Heart right ventricle (tissue), 16 donors: Measurements from ENCODE around the gene PNKD. TPM values are rescaled to one million over a fixed set of nuclear protein-coding genes. Genes with fewer than 3 reads are reported as not detected.

Experiments used
- ATAC-seq, 8 donors: fragments of 200-7000 bp; cut with Tn5 transposase; one replicate each; pipeline ENCODE4 v1.9.1; 2020; ENCODE audit warnings: mild to moderate bottlenecking in 8 of 8, moderate library complexity in 8 of 8, moderate number of reproducible peaks in 1 of 8
- DNase-seq, 2 donors: peaks; one replicate each; pipeline ENCODE4 v3.0.0-alpha.2; 2020
- H3K27ac ChIP-seq, 10 donors: fragments of 200-600 bp; sonication (generic) in 2 of 10; one replicate each; pipeline versions ENCODE4 v1.5.0 to v1.8.0; 2020 to 2022; ENCODE audit warnings: mild to moderate bottlenecking in 3 of 10
- H3K27me3 ChIP-seq, 7 donors: fragments of 200-600 bp; one replicate each; pipeline ENCODE4 v1.8.0; 2021 to 2022; ENCODE audit warnings: mild to moderate bottlenecking in 2 of 7
- H3K36me3 ChIP-seq, 9 donors: fragments of 200-600 bp; sonication (generic) in 1 of 9; one replicate each; pipeline versions ENCODE4 v1.5.0 to v1.8.0; 2020 to 2022; ENCODE audit warnings: mild to moderate bottlenecking in 2 of 9
- H3K4me1 ChIP-seq, 9 donors: fragments of 200-600 bp; sonication (generic) in 1 of 9; one replicate each; pipeline versions ENCODE4 v1.5.0 to v1.8.0; 2020 to 2022; ENCODE audit warnings: mild to moderate bottlenecking in 4 of 9
- H3K4me3 ChIP-seq, 10 donors: fragments of 200-600 bp; sonication (generic) in 2 of 10; one replicate each; pipeline versions ENCODE4 v1.5.0 to v1.8.0; 2020 to 2022; ENCODE audit warnings: mild to moderate bottlenecking in 7 of 10, moderate library complexity in 2 of 10
- H3K9me3 ChIP-seq, 11 donors: fragments of 200-600 bp in 10 of 11; sonication (generic) in 2 of 11; one replicate each; pipeline versions ENCODE4 v1.5.0 to v1.8.0; 2013 to 2022; ENCODE audit warnings: mild to moderate bottlenecking in 2 of 11, control low read depth in 1 of 11, moderate library complexity in 1 of 11
- WGBS, 2 donors: extraction: QIAGEN DNeasy Blood & Tissue Kit; methylation state at CpG; one replicate each; pipeline ENCODE4 v1.1.7; 2013; ENCODE audit warnings: inconsistent platforms in 1 of 2; 5-methylcytosine and 5-hydroxymethylcytosine counted together
- intact Hi-C, 10 donors: fragments of 100-400 bp; cut with DNase I; formaldehyde crosslinking; loops; one replicate each; pipeline versions ENCODE4 v1.11.1 to v1.14.2; 2022
- polyA plus RNA-seq, 2 donors: library from polyadenylated mRNA; stranded (reverse); fragments of 200-250 nt; gene quantifications; one replicate each; pipeline ENCODE4 v1.2.3, GENCODE V29; 2013
- total RNA-seq, 10 donors: library from RNA; stranded (reverse); fragmentation: NEBNext Ultra II Directional in 3 of 10; extraction: Animal tissue kit (Norgen Biotek cat#: 25700) in 3 of 10; gene quantifications; one replicate each; pipeline versions ENCODE4 v1.2.1 to v1.2.4, GENCODE V29; 2021 to 2023
- TF ChIP-seq, protein P1 (sequence below), 9 donors: fragments of 200-600 bp; sonication (generic) in 2 of 9; IDR thresholded peaks; one replicate each; pipeline versions ENCODE4 v1.5.0 to v1.8.0; 2021 to 2022; ENCODE audit warnings: antibody characterized with exemption in 9 of 9, mild to moderate bottlenecking in 5 of 9, moderate library complexity in 1 of 9
- donor health status: Arrhythmogenic right ventricular cardiomyopathy.
- donor health status: ischemic (EF 13 %, LVEDD 7.1; RV severe dilation, severe dysfunction).
- donor health status: healthy with polysubstance abuse.
- donor health status: DM: no; HTN: yes; CAD: no.
- donor health status: DM: no; HTN: no; CAD: no.
- donor health status: ischemic (EF 25% LVEDD 6.9; RV normal size, moderate dysfunction).
- donor health status: ischemic (EF 25% LVEDD 5.7; RV mildly dilated, moderate dysfunction).
- donor health status: healthy.
- donor health status: DM: yes; HTN: yes; CAD: no.
- donor health status: Ischemic cardiomyopathy.
- donor health status: ischemic (EF 35%, LVEDD 5.7; RV mildly dilated, moderate dysfunction).
- donor health status: nonischemic (EF 11% LVEDD 7.7; RV severe dilation, severe dysfunction).
- donor health status: DM: yes; HTN: yes; CAD: no.
- donor health status: PGD.
- donor health status: ischemic (EF 29% LVEDD 5.4; RV normal size, mild dysfunction).
- donor health status: nonischemic (EF 23%, LVEDD 6.1; RV moderate dilation, normal function).

Gene PNKD
- total and polyA plus RNA-seq, 12 donors: 56.9 to 138 (median 75.7) TPM

DNA sequence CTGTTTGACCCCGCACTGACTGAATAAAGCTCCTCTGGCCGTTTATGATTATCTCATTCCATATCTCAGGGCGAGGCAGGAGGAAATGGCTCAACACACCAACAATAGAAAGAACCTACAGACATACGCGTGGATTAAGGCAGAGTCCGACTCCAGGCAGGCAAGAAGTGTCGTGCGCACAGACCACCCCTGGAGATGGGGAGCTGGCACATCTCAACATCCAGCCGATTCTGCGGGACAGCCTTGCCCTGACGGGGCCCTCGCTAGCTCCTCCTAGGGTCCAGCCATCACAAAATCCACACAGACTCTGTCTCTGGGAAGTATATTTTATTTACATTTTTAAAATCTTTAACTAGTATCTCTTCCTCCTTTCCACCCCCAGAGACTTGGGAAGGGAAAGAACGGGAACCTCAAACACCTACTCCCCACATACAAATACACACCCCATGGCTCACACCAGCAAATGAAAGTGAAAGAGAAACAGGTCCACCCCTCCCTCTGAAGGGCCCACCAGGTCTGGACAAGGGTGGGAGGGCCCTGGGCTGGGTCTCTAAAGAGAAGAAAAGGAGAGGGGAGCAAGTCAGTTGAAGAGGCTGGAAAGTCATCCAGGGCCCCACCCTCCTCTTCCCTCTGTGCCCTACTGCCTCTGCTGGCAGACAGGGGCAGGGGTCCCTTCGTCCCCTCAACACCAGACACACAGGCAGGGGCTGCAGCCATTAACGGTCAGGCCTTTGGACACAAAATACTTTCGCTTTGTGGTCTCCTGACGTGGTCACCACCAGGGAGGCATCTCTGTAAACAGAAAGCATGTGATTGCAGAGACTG lies 6.3 kb upstream of the PNKD start:
- DNase-seq: no peak
- ATAC-seq: no peak
- peak overlapping the region in 3 of 10 donors; percentile 21 to 95 (median 60) for H3K27ac ChIP-seq
- H3K4me3 ChIP-seq: no peak overlapping the region
- H3K27me3 ChIP-seq: no peaks in the 10 kb centered on the region
- peaks cover 27 to 75% (median 53%) of the 10 kb centered on the region in 9 donors for H3K4me1 ChIP-seq
- WGBS, 2 donors: 73 to 79% methylated on average over 17 of the region's 17 CpGs
- H3K9me3 ChIP-seq: no peaks in the 10 kb centered on the region
- intact Hi-C loops: loop anchor here in 1 of 10 donors (5.0 kb wide), 1 partner anchor 47 kb away; the partner anchor contains the start of gene ARPC2
- TF ChIP-seq, protein P1, sequence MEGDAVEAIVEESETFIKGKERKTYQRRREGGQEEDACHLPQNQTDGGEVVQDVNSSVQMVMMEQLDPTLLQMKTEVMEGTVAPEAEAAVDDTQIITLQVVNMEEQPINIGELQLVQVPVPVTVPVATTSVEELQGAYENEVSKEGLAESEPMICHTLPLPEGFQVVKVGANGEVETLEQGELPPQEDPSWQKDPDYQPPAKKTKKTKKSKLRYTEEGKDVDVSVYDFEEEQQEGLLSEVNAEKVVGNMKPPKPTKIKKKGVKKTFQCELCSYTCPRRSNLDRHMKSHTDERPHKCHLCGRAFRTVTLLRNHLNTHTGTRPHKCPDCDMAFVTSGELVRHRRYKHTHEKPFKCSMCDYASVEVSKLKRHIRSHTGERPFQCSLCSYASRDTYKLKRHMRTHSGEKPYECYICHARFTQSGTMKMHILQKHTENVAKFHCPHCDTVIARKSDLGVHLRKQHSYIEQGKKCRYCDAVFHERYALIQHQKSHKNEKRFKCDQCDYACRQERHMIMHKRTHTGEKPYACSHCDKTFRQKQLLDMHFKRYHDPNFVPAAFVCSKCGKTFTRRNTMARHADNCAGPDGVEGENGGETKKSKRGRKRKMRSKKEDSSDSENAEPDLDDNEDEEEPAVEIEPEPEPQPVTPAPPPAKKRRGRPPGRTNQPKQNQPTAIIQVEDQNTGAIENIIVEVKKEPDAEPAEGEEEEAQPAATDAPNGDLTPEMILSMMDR (IDR thresholded peaks at IDR 0.05): no peak
- H3K36me3 ChIP-seq: peaks cover 0 to 62% (median 45%) of the 10 kb centered on the region in 9 donors

DNA sequence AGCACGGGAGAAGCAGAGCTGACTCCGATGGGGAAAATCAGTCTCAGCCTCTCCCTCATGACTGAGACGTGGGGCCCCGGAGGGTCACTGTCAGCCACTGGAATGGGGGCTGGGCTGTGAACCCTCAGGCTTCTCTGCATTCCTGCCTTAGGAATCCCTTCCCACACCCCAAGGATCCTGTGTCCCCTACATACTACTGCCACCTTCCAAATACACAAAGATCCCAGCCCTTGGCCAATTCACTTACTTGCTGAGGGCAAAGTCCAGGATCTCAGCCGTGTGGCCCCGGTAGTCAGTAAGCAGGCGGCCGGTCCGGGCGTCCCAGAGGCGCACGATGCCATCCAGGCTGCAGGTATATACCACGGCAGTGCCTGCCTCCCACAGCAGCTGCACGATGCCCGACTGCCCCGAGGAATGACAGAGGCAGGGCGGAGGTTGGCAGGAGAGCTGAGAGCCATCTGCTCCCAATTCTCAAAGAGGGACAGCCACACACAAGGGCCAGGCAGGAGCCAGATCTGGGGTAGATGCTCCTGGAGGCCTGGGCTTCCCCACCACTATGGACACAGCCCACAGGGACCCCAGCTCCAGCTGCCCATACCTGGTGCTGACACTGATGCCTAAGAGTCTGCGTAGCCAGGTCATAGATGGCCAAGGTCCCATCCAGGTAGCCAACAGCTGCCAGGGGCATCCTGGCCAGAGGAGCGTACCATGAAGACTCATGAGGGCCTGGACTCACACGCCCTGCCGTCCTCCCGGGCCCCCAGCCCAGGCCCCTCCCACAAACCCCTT lies 5.4 kb upstream of the PNKD start:
- H3K9me3 ChIP-seq: no peaks in the 10 kb centered on the region
- ATAC-seq (no peak), DNase-seq (no peak)
- TF ChIP-seq, protein P1 (IDR thresholded peaks at IDR 0.05): no peak
- intact Hi-C loops: loop anchor here in 3 of 10 donors (5.0 kb wide), 2 partner anchors 48 to 78 kb away; partner anchors contain the start of gene ARPC2 (in 2 of the 3)
- peaks cover 0 to 62% (median 45%) of the 10 kb centered on the region in 9 donors for H3K36me3 ChIP-seq
- 88 to 90% methylated on average over 21 to 22 of the region's 22 CpGs for WGBS, 2 donors
- peak overlapping the region in 3 of 10 donors; percentile 21 to 95 (median 60) for H3K27ac ChIP-seq
- H3K4me1 ChIP-seq: peaks cover 25 to 69% (median 52%) of the 10 kb centered on the region in 9 donors
- no peaks in the 10 kb centered on the region for H3K27me3 ChIP-seq
- no peak overlapping the region for H3K4me3 ChIP-seq

DNA sequence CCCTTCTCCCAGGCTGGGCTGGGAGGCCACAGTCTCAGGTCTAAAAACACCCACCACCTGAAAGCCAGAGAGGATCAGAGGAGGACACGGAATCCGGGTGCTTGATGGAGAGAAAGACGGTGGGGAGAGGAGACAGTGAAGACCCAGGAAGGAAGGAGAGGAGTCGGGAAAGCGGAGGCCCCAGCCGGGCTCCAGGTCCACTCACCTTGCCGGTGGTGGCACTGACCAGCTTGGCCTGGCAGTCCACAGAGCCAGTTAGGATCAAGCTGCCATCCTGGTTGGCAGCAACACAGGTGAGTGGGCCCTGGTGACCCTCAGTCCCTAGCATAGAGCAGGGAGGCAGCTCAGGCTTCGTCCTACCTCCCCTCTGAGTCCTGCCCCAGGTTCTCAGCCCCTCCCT lies 4.7 kb upstream of the PNKD start:
- Histone ChIP-seq H3K36me3 (peaks cover 0 to 62% (median 45%) of the 10 kb centered on the region in 9 donors), H3K9me3 (no peaks in the 10 kb centered on the region), H3K4me1 (peaks cover 24 to 63% (median 48%) of the 10 kb centered on the region in 9 donors)

More for the DNA sequence above, 4.7 kb upstream of the PNKD start:
- Histone ChIP-seq H3K4me3 (no peak overlapping the region), H3K27me3 (no peaks in the 10 kb centered on the region), H3K27ac (no peak overlapping the region)
- DNase-seq (no peak), ATAC-seq (no peak)
- TF ChIP-seq, protein P1 (IDR thresholded peaks at IDR 0.05): no peak
- intact Hi-C loops: loop anchor here in 2 of 10 donors (5.0 kb wide), 2 partner anchors 48 to 78 kb away; partner anchors contain the start of gene ARPC2 (in 1 of the 2)
- 92 to 95% methylated on average over 8 of the region's 8 CpGs for WGBS, 2 donors
